ENCODE data around the gene ST7.
A peak's percentile ranks its signal among the peaks of the same experiment; 100 is the strongest.

GRCh38 chr7:117143580-117143979, 190.3 kb downstream of the ST7 start:
- TF ChIP-seq CTCF (IDR thresholded peaks at IDR 0.05; ENCODE audit: extremely low read depth in 1 of 2, insufficient read depth in 1 of 2, low read depth in 1 of 2, low read length in 2 of 2), result no peak
- no peak for TF ChIP-seq POLR2A (IDR thresholded peaks at IDR 0.05; ENCODE audit: low read depth, low read length)
- TF ChIP-seq EZH2 (IDR thresholded peaks at IDR 0.05; ENCODE audit: borderline replicate concordance, low read depth, low read length, severe bottlenecking), result no peak
- TF ChIP-seq MAX (IDR thresholded peaks at IDR 0.05; ENCODE audit: insufficient read depth, insufficient read length), result no peak
- TF ChIP-seq POLR2AphosphoS5 (IDR thresholded peaks at IDR 0.05; ENCODE audit: insufficient read depth, low read depth, low read length), result no peak
- TF ChIP-seq FOS (IDR thresholded peaks at IDR 0.05; ENCODE audit: borderline replicate concordance, insufficient read depth, low read length), result peak; percentile 84
- no peak for TF ChIP-seq MYC (IDR thresholded peaks at IDR 0.05; ENCODE audit: low read depth, low read length)
- TF ChIP-seq GATA2 (IDR thresholded peaks at IDR 0.05; ENCODE audit: insufficient read depth, insufficient read length, low read depth, low read length), result no peak
- TF ChIP-seq JUN (IDR thresholded peaks at IDR 0.05; ENCODE audit: borderline replicate concordance, insufficient read depth, insufficient read length, low read depth), result peak; percentile 59

All from endothelial cell of umbilical vein (primary cell).